Muscle layer of duodenum (tissue), 2 donors: ENCODE data around the gene MPPED2.

Source experiments
- H3K27ac ChIP-seq: one replicate; pipeline ENCODE4 v1.7.0; 2013; ENCODE audit warnings: mild to moderate bottlenecking, low read length
- H3K27me3 ChIP-seq: one replicate; pipeline ENCODE4 v1.7.0; 2013; ENCODE audit warnings: low read depth, mild to moderate bottlenecking, control low read depth, low read length
- H3K36me3 ChIP-seq, 2 donors: one replicate each; pipeline ENCODE4 v1.7.0; 2013; ENCODE audit warnings: low read length in 2 of 2, control low read depth in 1 of 2, mild to moderate bottlenecking in 1 of 2; ENCODE audit not compliant: insufficient read depth in 2 of 2, control insufficient read depth in 1 of 2
- H3K4me1 ChIP-seq, 2 donors: one replicate each; pipeline ENCODE4 v1.7.0; 2013; ENCODE audit warnings: low read length in 2 of 2, mild to moderate bottlenecking in 2 of 2, control low read depth in 1 of 2, moderate library complexity in 1 of 2; ENCODE audit not compliant: insufficient read depth in 2 of 2, control insufficient read depth in 1 of 2
- H3K4me3 ChIP-seq, 2 donors: one replicate each; pipeline ENCODE4 v1.7.0; 2013; ENCODE audit warnings: low read length in 2 of 2, low read depth in 1 of 2, mild to moderate bottlenecking in 1 of 2
- H3K9me3 ChIP-seq, 2 donors: one replicate each; pipeline ENCODE4 v1.7.0; 2013; ENCODE audit warnings: low read length in 2 of 2, control low read depth in 1 of 2, mild to moderate bottlenecking in 1 of 2; ENCODE audit not compliant: control insufficient read depth in 1 of 2
- donor health status: healthy.

MPPED2 gene

GRCh38 chr11:30380846-30381245 lies 205.3 kb downstream of the MPPED2 start:
- Histone ChIP-seq H3K36me3 (no peaks in the 10 kb centered on the region), H3K4me3 (no peak overlapping the region), H3K27me3 (no peaks in the 10 kb centered on the region), H3K9me3 (no peaks in the 10 kb centered on the region), H3K4me1 (no peaks in the 10 kb centered on the region), H3K27ac (no peak overlapping the region)

GRCh38 chr11:30377347-30377746 lies 208.8 kb downstream of the MPPED2 start:
- Histone ChIP-seq H3K27me3 (no peaks in the 10 kb centered on the region), H3K36me3 (no peaks in the 10 kb centered on the region), H3K4me1 (no peaks in the 10 kb centered on the region), H3K4me3 (no peak overlapping the region), H3K9me3 (no peaks in the 10 kb centered on the region), H3K27ac (no peak overlapping the region)

- Histone ChIP-seq H3K27ac (no peak overlapping the region), H3K4me3 (no peak overlapping the region), H3K4me1 (no peaks in the 10 kb centered on the region), H3K36me3 (no peaks in the 10 kb centered on the region), H3K9me3 (no peaks in the 10 kb centered on the region), H3K27me3 (no peaks in the 10 kb centered on the region)
Measured at GRCh38 chr11:30370164-30370563, 216.0 kb downstream of the MPPED2 start.

- no peaks in the 10 kb centered on the region for H3K36me3 ChIP-seq
- H3K27ac ChIP-seq, result no peak overlapping the region
- peaks cover 0 to 6% of the 10 kb centered on the region in 2 donors for H3K4me1 ChIP-seq
- H3K27me3 ChIP-seq, result no peaks in the 10 kb centered on the region
- no peaks in the 10 kb centered on the region for H3K9me3 ChIP-seq
- H3K4me3 ChIP-seq, result no peak overlapping the region
Measured at GRCh38 chr11:30368394-30368793, 217.8 kb downstream of the MPPED2 start.

GRCh38 chr11:30365793-30366517 lies 220.2 kb downstream of the MPPED2 start:
- H3K36me3 ChIP-seq, result no peaks in the 10 kb centered on the region
- H3K4me1 ChIP-seq, result peaks cover 0 to 6% of the 10 kb centered on the region in 2 donors
- H3K4me3 ChIP-seq, result no peak overlapping the region
- no peaks in the 10 kb centered on the region for H3K27me3 ChIP-seq
- no peaks in the 10 kb centered on the region for H3K9me3 ChIP-seq
- H3K27ac ChIP-seq, result no peak overlapping the region

- H3K27me3 ChIP-seq, result no peaks in the 10 kb centered on the region
- H3K27ac ChIP-seq, result no peak overlapping the region
- H3K9me3 ChIP-seq, result no peaks in the 10 kb centered on the region
- no peak overlapping the region for H3K4me3 ChIP-seq
- peaks cover 0 to 6% of the 10 kb centered on the region in 2 donors for H3K4me1 ChIP-seq
- H3K36me3 ChIP-seq, result no peaks in the 10 kb centered on the region
Measured at GRCh38 chr11:30364837-30365482, 221.2 kb downstream of the MPPED2 start.

GRCh38 chr11:30364139-30364836 lies 221.9 kb downstream of the MPPED2 start:
- Histone ChIP-seq H3K9me3 (no peaks in the 10 kb centered on the region), H3K27ac (no peak overlapping the region), H3K36me3 (no peaks in the 10 kb centered on the region), H3K4me3 (no peak overlapping the region), H3K4me1 (peaks cover 0 to 6% of the 10 kb centered on the region in 2 donors), H3K27me3 (no peaks in the 10 kb centered on the region)

GRCh38 chr11:30360741-30361140 lies 225.4 kb downstream of the MPPED2 start:
- Histone ChIP-seq H3K27me3 (no peaks in the 10 kb centered on the region), H3K4me3 (no peak overlapping the region), H3K4me1 (peaks cover 0 to 18% of the 10 kb centered on the region in 2 donors), H3K9me3 (no peaks in the 10 kb centered on the region), H3K36me3 (no peaks in the 10 kb centered on the region), H3K27ac (no peak overlapping the region)
